Adrenal gland (tissue), 12 donors: ENCODE results near the gene PRMT7. TPM values are rescaled to one million over a fixed set of nuclear protein-coding genes. Genes with fewer than 3 reads are reported as not detected.

Experiments used
- DNase-seq, 7 donors: peaks; one replicate each; pipeline ENCODE4 v3.0.0-alpha.2; 2019 to 2020
- H3K27ac ChIP-seq, 5 donors: fragments of 200-600 bp; sonication (generic) in 4 of 5; 1 replicate in 3 of 5; 2 replicates in 2 of 5; pipeline versions ENCODE4 v1.5.1 to v1.8.0; 2016 to 2020; ENCODE audit warnings: mild to moderate bottlenecking in 1 of 5
- H3K27me3 ChIP-seq: fragments of 200-600 bp; 2 replicates; pipeline ENCODE4 v1.8.0; 2021
- H3K36me3 ChIP-seq, 2 donors: fragments of 200-600 bp; replicated peaks in 1 of 2; 1 replicate in 1 of 2; 2 replicates in 1 of 2; pipeline versions ENCODE4 v1.5.1 to v1.8.0; 2018 to 2022
- H3K4me1 ChIP-seq, 2 donors: fragments of 200-600 bp; replicated peaks in 1 of 2; 1 replicate in 1 of 2; 2 replicates in 1 of 2; pipeline versions ENCODE4 v1.5.1 to v1.8.0; 2018 to 2021
- H3K4me3 ChIP-seq, 4 donors: fragments of 200-600 bp; sonication (generic) in 3 of 4; one replicate each; pipeline ENCODE4 v1.5.1; 2016 to 2018
- H3K9me3 ChIP-seq, 3 donors: fragments of 200-600 bp; sonication (generic) in 1 of 3; replicated peaks in 1 of 3; 1 replicate in 2 of 3; 2 replicates in 1 of 3; pipeline versions ENCODE4 v1.5.1 to v1.8.0; 2016 to 2021
- POLR2A ChIP-seq, 2 donors: fragments of 450-650 bp; IDR thresholded peaks; one replicate each; pipeline ENCODE4 v1.6.1; 2017; ENCODE audit warnings: antibody characterized with exemption in 2 of 2, mild to moderate bottlenecking in 2 of 2, moderate library complexity in 1 of 2
- WGBS, 4 donors: extraction: QIAGEN DNeasy Blood & Tissue Kit in 2 of 4; methylation state at CpG; one replicate each; pipeline versions ENCODE4 v1.1.5 to v1.1.7; 2013 to 2017; 5-methylcytosine and 5-hydroxymethylcytosine counted together
- intact Hi-C, 2 donors: fragments of 100-400 bp; cut with DNase I; formaldehyde crosslinking; loops; one replicate each; pipeline versions ENCODE4 v1.14.1 to v1.15.0; 2022 to 2023
- polyA plus RNA-seq, 3 donors: library from polyadenylated mRNA; stranded (reverse); fragments of 200-250 nt in 2 of 3; fragments of 350-450 nt in 1 of 3; fragmentation: Illumina TruSeq in 1 of 3; extraction: RNeasy Lipid Tissue Mini Kit (QIAGEN cat#74804) in 1 of 3; gene quantifications; one replicate each; pipeline ENCODE4 v1.2.3, GENCODE V29; 2013 to 2014
- total RNA-seq, 9 donors: library from RNA; depleted of rRNA in 4 of 9; stranded (reverse); fragments of >200 nt in 4 of 9; fragments of 120-200 nt in 1 of 9; fragmentation: NEBNext Ultra II Directional in 1 of 9; extraction: Animal tissue kit (Norgen Biotek cat#: 25700) in 1 of 9; gene quantifications; one replicate each; pipeline versions ENCODE4 v1.1.0 to v1.2.4, GENCODE V29; 2013 to 2023
- TF ChIP-seq, protein P1 (sequence below), 6 experiments: fragments of 450-650 bp in 4 of 6; fragments of 200-600 bp in 2 of 6; sonication (generic) in 1 of 6; IDR thresholded peaks; 1 replicate in 5 of 6; 2 replicates in 1 of 6; pipeline versions ENCODE4 v1.5.1 to v1.8.0; 2016 to 2021; ENCODE audit warnings: antibody characterized with exemption in 6 of 6, mild to moderate bottlenecking in 2 of 6, moderate library complexity in 1 of 6
- donor health status: healthy with polysubstance abuse.
- donor health status: Bipolar disorder and iron deficiency.
- donor health status: DM: yes; HTN: yes; CAD: no.
- donor health status: DM: no; HTN: no; CAD: no.
- donor health status: DM: no; HTN: no; CAD: no.
- donor health status: DM: yes; HTN: yes; CAD: no.

Gene PRMT7
- total and polyA plus RNA-seq, 12 donors: 30.0 to 141 (median 42.7) TPM

DNA sequence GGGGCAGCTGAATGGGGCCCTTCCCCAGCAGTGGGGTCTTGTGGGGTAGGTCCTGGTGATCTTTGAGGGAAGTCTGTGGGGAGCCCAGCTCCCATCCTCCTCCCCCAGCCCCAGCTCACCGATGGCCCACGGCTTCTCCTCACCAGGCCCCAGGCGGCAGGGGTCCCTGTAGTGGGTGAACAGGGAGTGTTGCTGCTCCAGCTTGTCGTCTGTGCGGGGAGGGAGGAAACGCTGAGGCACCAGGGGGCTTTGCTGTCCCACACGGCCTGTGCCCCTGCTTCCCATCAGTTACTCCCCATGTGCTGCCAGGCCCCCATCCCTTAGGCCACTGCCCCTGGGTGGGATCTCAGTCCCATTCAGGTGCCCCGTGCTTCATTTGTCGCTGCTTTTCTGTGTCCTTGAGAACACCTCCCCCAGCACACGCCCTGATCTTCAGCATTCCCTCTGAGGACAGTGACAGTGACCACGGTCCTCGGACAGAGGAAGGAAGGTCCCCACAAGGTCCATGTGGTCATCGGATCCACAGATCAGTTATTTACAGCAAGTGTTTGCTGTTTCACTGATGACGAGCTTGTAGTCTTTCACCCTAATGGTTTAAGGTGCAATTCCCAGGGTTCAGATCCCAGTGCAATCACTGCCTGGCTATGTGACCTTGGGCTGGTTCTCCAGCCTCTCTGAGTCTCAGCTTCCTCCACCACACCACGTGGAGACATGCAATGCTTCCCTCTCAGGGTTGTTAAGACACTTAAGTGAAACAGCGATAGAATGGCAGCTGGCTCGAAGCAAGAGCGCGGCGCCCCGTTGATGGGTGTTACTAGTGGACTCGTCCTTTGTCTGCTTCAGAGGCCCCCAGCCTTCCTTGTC lies 53.1 kb downstream of the PRMT7 start:
- WGBS, 4 donors: 50 to 60% (median 59%) methylated on average over 16 to 22 of the region's 22 CpGs
- no peaks in the 10 kb centered on the region for H3K27me3 ChIP-seq
- intact Hi-C loops: no loop called here

DNA sequence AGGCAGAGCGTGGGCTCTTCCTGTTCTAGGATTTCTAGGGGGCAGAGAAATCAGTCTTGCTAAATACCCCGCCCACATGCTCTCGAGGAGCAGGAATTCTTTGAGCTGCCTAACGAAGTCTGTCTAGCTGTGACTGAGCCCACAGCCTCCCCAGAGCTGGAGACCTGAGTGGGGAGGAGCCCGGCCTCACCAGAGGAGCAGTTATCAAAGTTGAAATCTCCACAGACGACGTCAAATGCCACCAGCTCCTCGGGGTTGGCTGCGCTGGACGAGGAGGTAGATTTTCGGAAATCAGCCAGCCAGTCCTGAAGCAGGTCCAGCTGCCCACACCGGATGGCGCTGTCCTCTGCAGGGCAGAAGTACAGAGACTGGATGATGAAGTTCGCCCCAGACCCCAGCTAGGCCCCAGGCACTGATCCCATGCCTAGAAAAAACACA lies 53.8 kb downstream of the PRMT7 start:
- Histone ChIP-seq H3K9me3 (no peaks in the 10 kb centered on the region), H3K4me3 (no peak overlapping the region), H3K4me1 (peaks cover 8 to 18% of the 10 kb centered on the region in 2 donors), H3K27ac (no peak overlapping the region), H3K27me3 (no peaks in the 10 kb centered on the region), H3K36me3 (no peaks in the 10 kb centered on the region)
- WGBS, 4 donors: 50 to 68% (median 65%) methylated on average over 3 to 14 of the region's 14 CpGs
- no peak for TF ChIP-seq POLR2A (IDR thresholded peaks at IDR 0.05)
- TF ChIP-seq, protein P1, sequence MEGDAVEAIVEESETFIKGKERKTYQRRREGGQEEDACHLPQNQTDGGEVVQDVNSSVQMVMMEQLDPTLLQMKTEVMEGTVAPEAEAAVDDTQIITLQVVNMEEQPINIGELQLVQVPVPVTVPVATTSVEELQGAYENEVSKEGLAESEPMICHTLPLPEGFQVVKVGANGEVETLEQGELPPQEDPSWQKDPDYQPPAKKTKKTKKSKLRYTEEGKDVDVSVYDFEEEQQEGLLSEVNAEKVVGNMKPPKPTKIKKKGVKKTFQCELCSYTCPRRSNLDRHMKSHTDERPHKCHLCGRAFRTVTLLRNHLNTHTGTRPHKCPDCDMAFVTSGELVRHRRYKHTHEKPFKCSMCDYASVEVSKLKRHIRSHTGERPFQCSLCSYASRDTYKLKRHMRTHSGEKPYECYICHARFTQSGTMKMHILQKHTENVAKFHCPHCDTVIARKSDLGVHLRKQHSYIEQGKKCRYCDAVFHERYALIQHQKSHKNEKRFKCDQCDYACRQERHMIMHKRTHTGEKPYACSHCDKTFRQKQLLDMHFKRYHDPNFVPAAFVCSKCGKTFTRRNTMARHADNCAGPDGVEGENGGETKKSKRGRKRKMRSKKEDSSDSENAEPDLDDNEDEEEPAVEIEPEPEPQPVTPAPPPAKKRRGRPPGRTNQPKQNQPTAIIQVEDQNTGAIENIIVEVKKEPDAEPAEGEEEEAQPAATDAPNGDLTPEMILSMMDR (IDR thresholded peaks at IDR 0.05): peak in 1 of 6 experiments; percentile 3
- intact Hi-C loops: no loop called here
- no peak for DNase-seq

More for the DNA sequence above, 53.1 kb downstream of the PRMT7 start:
- Histone ChIP-seq H3K27ac (no peak overlapping the region), H3K36me3 (no peaks in the 10 kb centered on the region), H3K4me1 (peaks cover 8 to 18% of the 10 kb centered on the region in 2 donors), H3K9me3 (no peaks in the 10 kb centered on the region), H3K4me3 (no peak overlapping the region)
- DNase-seq: peak in 5 of 7 donors; percentile 38 to 59 (median 50)
- no peak for TF ChIP-seq POLR2A (IDR thresholded peaks at IDR 0.05)
- TF ChIP-seq, protein P1 (IDR thresholded peaks at IDR 0.05): no peak

DNA sequence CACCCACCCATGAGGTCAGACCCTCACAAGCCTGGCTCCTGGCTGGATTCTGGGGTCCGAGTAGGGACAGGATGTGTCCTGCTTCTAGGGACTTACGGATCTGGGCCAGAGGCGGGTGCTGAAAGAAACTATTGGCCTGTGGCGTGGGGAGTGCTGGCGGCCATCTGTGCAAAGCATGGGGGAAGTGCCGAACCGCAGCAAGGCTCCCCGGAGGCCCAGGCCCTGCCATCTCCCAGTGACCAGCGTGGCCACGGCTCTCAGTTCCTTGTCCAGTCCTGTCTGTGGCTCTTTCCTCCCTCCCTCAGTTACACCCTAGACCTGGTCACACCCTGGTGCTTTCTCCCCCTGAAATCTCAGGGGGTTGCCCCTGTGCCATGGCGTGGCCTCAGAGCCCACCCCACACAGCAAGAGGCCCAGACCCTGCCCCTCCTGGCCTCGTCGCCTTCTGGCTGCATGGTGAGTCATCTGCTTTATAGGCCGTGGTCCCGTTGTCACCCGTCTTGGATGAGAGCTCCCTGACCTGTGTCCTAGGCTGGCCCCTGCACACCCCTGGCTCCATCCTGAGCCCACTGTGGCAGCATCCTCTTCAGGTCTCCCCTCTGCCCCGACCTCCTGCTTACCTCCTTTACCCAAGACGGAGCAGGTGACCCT lies 54.5 kb downstream of the PRMT7 start:
- Histone ChIP-seq H3K9me3 (no peaks in the 10 kb centered on the region), H3K36me3 (no peaks in the 10 kb centered on the region), H3K27ac (no peak overlapping the region), H3K4me1 (peaks cover 8 to 18% of the 10 kb centered on the region in 2 donors), H3K27me3 (no peaks in the 10 kb centered on the region), H3K4me3 (no peak overlapping the region)
- DNase-seq: no peak
- WGBS, 4 donors: 57 to 64% (median 59%) methylated on average over 14 to 18 of the region's 18 CpGs
- TF ChIP-seq, protein P1 (IDR thresholded peaks at IDR 0.05): no peak
- no peak for TF ChIP-seq POLR2A (IDR thresholded peaks at IDR 0.05)
- intact Hi-C loops: no loop called here

DNA sequence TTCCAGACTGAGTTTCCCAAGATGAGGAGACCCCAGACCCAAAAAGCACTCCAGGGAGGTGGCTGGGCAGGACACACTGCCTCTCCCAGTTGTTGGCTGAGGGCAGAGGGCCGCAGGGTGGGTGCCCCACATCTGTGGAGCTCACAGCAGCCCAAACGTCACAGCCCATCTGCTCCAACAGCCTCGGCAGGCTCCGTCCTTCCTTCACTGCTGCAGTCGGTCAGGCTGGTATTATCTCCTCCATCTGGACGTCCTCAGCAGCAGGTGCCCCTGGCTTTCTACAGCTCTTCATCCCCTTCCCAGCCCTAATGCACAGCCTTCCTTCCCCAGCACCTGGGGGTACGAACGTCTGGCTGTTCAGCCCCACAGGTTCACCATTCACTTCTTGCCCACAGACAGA lies 55.2 kb downstream of the PRMT7 start:
- no peak for DNase-seq
- Histone ChIP-seq H3K9me3 (no peaks in the 10 kb centered on the region), H3K27me3 (no peaks in the 10 kb centered on the region), H3K4me1 (peaks cover 6 to 18% of the 10 kb centered on the region in 2 donors), H3K27ac (no peak overlapping the region), H3K36me3 (no peaks in the 10 kb centered on the region), H3K4me3 (no peak overlapping the region)
- intact Hi-C loops: no loop called here
- WGBS, 4 donors: 52 to 64% (median 58%) methylated on average over 5 to 8 of the region's 8 CpGs
- no peak for TF ChIP-seq POLR2A (IDR thresholded peaks at IDR 0.05)
- TF ChIP-seq, protein P1 (IDR thresholded peaks at IDR 0.05): no peak
